DND-41 (cell line): ENCODE data around the gene ABTB1.

Experiments used
- ATAC-seq: fragments of 200-7000 bp; cut with Tn5 transposase; 3 replicates; pipeline ENCODE4 v1.9.1; 2021; ENCODE audit warnings: low read depth; ENCODE audit not compliant: insufficient read depth
- DNase-seq: peaks from one replicate; pipeline ENCODE4 v3.0.0-alpha.2; 2020
- H2AFZ ChIP-seq: 2 replicates; pipeline ENCODE4 v1.6.0; 2012; ENCODE audit warnings: low read depth, low read length
- H3K27ac ChIP-seq: 2 replicates; pipeline ENCODE4 v1.5.1; 2012; ENCODE audit warnings: low read length, inconsistent platforms
- H3K27me3 ChIP-seq: fragments of 200-600 bp; sonication (generic); 2 replicates; pipeline ENCODE4 v1.6.0; 2012; ENCODE audit warnings: low read length, mild to moderate bottlenecking, inconsistent platforms; ENCODE audit not compliant: insufficient read depth, poor library complexity
- H3K36me3 ChIP-seq: 2 replicates; pipeline ENCODE4 v1.5.1; 2012; ENCODE audit warnings: low read length, inconsistent platforms; ENCODE audit not compliant: insufficient read depth
- H3K4me1 ChIP-seq: 2 replicates; pipeline ENCODE4 v1.5.1; 2012; ENCODE audit warnings: mild to moderate bottlenecking, low read length; ENCODE audit not compliant: insufficient read depth
- H3K4me2 ChIP-seq: 2 replicates; pipeline ENCODE4 v1.6.0; 2012; ENCODE audit warnings: mild to moderate bottlenecking, moderate library complexity, low read length, inconsistent platforms; ENCODE audit not compliant: insufficient read depth
- H3K4me3 ChIP-seq, 2 experiments: fragments of 200-600 bp in 1 of 2; shearing (Covaris generic) in 1 of 2; 2 replicates each; pipeline ENCODE4 v1.5.1; 2012 to 2016; ENCODE audit warnings: inconsistent platforms in 2 of 2, low read length in 2 of 2, mild to moderate bottlenecking in 2 of 2, low read depth in 1 of 2, moderate library complexity in 1 of 2
- H3K79me2 ChIP-seq: 2 replicates; pipeline ENCODE4 v1.6.0; 2012; ENCODE audit warnings: low read length, inconsistent platforms; ENCODE audit not compliant: insufficient read depth
- H3K9ac ChIP-seq: 2 replicates; pipeline ENCODE4 v1.6.0; 2012; ENCODE audit warnings: low read depth, mild to moderate bottlenecking, inconsistent platforms, low read length, moderate library complexity
- H3K9me3 ChIP-seq: 2 replicates; pipeline ENCODE4 v1.5.1; 2012; ENCODE audit warnings: low read length, moderate library complexity, mild to moderate bottlenecking, inconsistent platforms; ENCODE audit not compliant: insufficient read depth, severe bottlenecking
- H4K20me1 ChIP-seq: 2 replicates; pipeline ENCODE4 v1.6.0; 2012; ENCODE audit warnings: low read length; ENCODE audit not compliant: insufficient read depth
- EZH2 ChIP-seq: IDR thresholded peaks from 3 replicates; pipeline ENCODE4 v1.6.1; 2012; ENCODE audit warnings: borderline replicate concordance, low read depth, mild to moderate bottlenecking, moderate library complexity, low read length, inconsistent platforms; ENCODE audit not compliant: severe bottlenecking
- TF ChIP-seq, protein P1 (sequence below): IDR thresholded peaks from 2 replicates; pipeline ENCODE4 v1.5.1; 2012; ENCODE audit warnings: borderline replicate concordance, low read length, moderate library complexity, mild to moderate bottlenecking; ENCODE audit not compliant: poor library complexity, severe bottlenecking; ENCODE audit errors: extremely low read depth

Gene ABTB1

DNA sequence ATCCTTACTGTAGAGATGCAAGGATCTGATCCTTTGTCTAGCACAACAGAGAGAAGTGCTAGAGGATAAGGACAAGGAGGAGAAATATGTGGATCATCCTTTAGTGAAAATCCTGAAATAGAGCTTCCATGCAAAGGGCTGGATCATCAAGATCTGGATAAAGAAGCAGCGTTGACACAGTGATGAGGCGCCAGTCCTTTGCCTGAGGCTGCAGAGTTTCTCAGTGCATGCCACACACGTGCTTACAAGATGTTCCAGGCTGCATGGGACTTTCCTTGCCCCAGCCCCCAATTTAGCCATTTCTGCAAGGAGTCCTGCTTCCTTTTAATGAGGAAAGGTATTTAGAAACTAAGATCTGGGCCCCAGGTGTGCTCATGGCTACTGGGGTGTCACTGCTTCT is 7.2 kb upstream of the ABTB1 start:
- Histone ChIP-seq H3K4me2 (no peak overlapping the region), H3K9me3 (no peaks in the 10 kb centered on the region), H3K4me3 (no peak overlapping the region), H3K27ac (no peak overlapping the region), H4K20me1 (no peaks in the 10 kb centered on the region), H3K9ac (no peak overlapping the region), H3K4me1 (no peaks in the 10 kb centered on the region), H3K36me3 (no peaks in the 10 kb centered on the region), H2AFZ (no peak overlapping the region), H3K79me2 (no peaks in the 10 kb centered on the region), H3K27me3 (peaks cover 8% of the 10 kb centered on the region)
- no peak for DNase-seq
- TF ChIP-seq, protein P1, sequence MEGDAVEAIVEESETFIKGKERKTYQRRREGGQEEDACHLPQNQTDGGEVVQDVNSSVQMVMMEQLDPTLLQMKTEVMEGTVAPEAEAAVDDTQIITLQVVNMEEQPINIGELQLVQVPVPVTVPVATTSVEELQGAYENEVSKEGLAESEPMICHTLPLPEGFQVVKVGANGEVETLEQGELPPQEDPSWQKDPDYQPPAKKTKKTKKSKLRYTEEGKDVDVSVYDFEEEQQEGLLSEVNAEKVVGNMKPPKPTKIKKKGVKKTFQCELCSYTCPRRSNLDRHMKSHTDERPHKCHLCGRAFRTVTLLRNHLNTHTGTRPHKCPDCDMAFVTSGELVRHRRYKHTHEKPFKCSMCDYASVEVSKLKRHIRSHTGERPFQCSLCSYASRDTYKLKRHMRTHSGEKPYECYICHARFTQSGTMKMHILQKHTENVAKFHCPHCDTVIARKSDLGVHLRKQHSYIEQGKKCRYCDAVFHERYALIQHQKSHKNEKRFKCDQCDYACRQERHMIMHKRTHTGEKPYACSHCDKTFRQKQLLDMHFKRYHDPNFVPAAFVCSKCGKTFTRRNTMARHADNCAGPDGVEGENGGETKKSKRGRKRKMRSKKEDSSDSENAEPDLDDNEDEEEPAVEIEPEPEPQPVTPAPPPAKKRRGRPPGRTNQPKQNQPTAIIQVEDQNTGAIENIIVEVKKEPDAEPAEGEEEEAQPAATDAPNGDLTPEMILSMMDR: no peak
- TF ChIP-seq EZH2: no peak
- ATAC-seq: no peak

DNA sequence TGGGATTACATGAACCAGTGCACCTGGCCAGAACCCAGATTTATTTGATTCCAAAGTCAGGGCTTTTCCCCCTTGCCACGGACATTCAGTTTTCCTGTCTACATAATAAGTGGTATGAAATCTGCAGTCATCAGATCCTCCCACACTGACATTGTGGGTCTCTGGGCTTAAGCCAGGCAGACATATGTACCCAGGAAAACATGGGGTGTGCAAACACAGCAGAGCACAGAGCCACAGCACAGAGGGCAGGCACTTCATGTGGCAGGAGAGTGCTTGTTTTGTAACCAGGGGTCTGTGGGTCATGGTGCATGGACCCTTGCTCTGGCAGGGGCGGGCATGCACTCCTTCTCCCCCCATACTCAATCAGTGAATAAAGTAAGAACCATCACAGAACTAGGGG is 6.1 kb upstream of the ABTB1 start:
- Histone ChIP-seq H3K4me3 (no peak overlapping the region), H2AFZ (no peak overlapping the region), H3K4me1 (peaks cover 7% of the 10 kb centered on the region), H3K79me2 (peaks cover 2% of the 10 kb centered on the region; the same call in 1 of the 2 replicates), H3K9ac (no peak overlapping the region), H3K9me3 (no peaks in the 10 kb centered on the region), H3K4me2 (no peak overlapping the region), H3K27ac (no peak overlapping the region), H4K20me1 (no peaks in the 10 kb centered on the region), H3K27me3 (peaks cover 3% of the 10 kb centered on the region), H3K36me3 (no peaks in the 10 kb centered on the region)
- DNase-seq (no peak), ATAC-seq (no peak)
- TF ChIP-seq, protein P1: no peak
- TF ChIP-seq EZH2: no peak

DNA sequence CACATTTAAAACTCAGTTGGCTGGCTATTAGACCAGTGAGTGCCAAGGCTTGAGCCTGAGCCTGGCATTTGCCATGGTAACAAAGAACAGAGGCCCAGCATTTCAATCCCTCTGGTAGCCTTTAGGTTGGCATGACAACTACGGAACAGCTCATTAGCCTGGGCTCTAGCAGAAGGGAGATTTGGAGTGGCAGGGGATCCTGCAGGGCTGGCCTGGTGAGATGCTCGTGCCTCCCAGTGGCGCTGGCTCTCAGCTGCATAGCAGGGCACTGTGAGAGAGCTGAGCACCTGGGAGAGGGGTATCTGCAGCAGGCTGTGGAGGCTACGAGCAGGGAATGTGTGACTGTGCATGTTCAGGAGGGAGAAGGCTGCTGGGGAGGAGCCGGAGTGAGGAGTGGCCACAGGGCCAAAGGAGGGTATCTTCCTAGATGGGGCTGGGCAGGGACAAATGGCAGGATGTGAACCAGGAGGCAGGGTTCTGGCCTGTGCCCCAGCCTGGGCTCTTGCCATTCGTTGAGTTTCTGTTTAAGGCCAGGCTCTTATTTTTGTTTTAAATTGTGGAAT is 5.6 kb upstream of the ABTB1 start:
- no peaks in the 10 kb centered on the region for H3K9me3 ChIP-seq
- no peaks in the 10 kb centered on the region for H4K20me1 ChIP-seq
- H3K79me2 ChIP-seq: peaks cover 8% of the 10 kb centered on the region
- no peak overlapping the region for H3K4me2 ChIP-seq
- H3K36me3 ChIP-seq: no peaks in the 10 kb centered on the region; the same call in 1 of the 2 replicates
- no peak for DNase-seq
- no peak overlapping the region for H3K27ac ChIP-seq
- no peak overlapping the region for H2AFZ ChIP-seq
- peaks cover 3% of the 10 kb centered on the region for H3K27me3 ChIP-seq
- no peak overlapping the region for H3K9ac ChIP-seq
- ATAC-seq: no peak
- H3K4me3 ChIP-seq: no peak overlapping the region
- TF ChIP-seq EZH2: no peak
- TF ChIP-seq, protein P1: no peak
- H3K4me1 ChIP-seq: peaks cover 12% of the 10 kb centered on the region
